K562 (cell line): ENCODE measurements around the gene HRC. TPM values are rescaled to one million over a fixed set of nuclear protein-coding genes. Genes with fewer than 3 reads are reported as not detected.

Source experiments
- BRF1 ChIP-seq: IDR thresholded peaks from 3 replicates; pipeline ENCODE4 v1.6.1; 2011; ENCODE audit warnings: borderline replicate concordance, mild to moderate bottlenecking; ENCODE audit not compliant: insufficient read length; ENCODE audit errors: extremely low read depth
- CUX1 ChIP-seq: fragments of 200-800 bp; sonication (Bioruptor generic); IDR thresholded peaks from 2 replicates; pipeline ENCODE4 v1.6.1; 2016; ENCODE audit warnings: missing genetic modification characterization, missing compliant biosample characterization
- L3MBTL2 ChIP-seq: fragments of 450-650 bp; IDR thresholded peaks from 2 replicates; pipeline ENCODE4 v1.6.1; 2016; ENCODE audit warnings: mild to moderate bottlenecking, moderate library complexity
- MBD1 ChIP-seq: fragments of 250-450 bp; sonication (Bioruptor Pico); IDR thresholded peaks from 2 replicates; pipeline ENCODE4 v1.8.0; 2022; ENCODE audit warnings: inconsistent platforms
- RAD51 ChIP-seq: fragments of 450-650 bp; IDR thresholded peaks from 2 replicates; pipeline ENCODE4 v1.7.1; 2016; ENCODE audit warnings: low read depth, mild to moderate bottlenecking, borderline replicate concordance
- ZFP30 ChIP-seq: fragments of 250-450 bp; sonication (Bioruptor Pico); IDR thresholded peaks from 2 replicates; pipeline ENCODE4 v1.8.0; 2022; ENCODE audit warnings: moderate library complexity, mild to moderate bottlenecking, inconsistent platforms, borderline replicate concordance
- ZFX ChIP-seq: sonication (generic); formaldehyde crosslinking; IDR thresholded peaks from 2 replicates; pipeline ENCODE4 v1.8.0; 2022; ENCODE audit warnings: mild to moderate bottlenecking, missing genetic modification reagents, moderate library complexity
- ZNF146 ChIP-seq: IDR thresholded peaks from one replicate; pipeline ENCODE4 v1.6.1; 2018; ENCODE audit warnings: missing compliant biosample characterization; ENCODE audit not compliant: unreplicated experiment
- ZNF3 ChIP-seq: fragments of 250-450 bp; sonication (Bioruptor Pico); IDR thresholded peaks from 2 replicates; pipeline ENCODE4 v1.5.0; 2021; ENCODE audit warnings: mild to moderate bottlenecking, moderate library complexity
- ZNF431 ChIP-seq: sonication (generic); formaldehyde crosslinking; IDR thresholded peaks from 2 replicates; pipeline ENCODE4 v1.8.0; 2022; ENCODE audit warnings: mild to moderate bottlenecking, missing genetic modification reagents
- ZNF707 ChIP-seq: fragments of 250-450 bp; sonication (Bioruptor Pico); conservative IDR thresholded peaks from 2 replicates; pipeline ENCODE4 v1.8.0; 2022; ENCODE audit warnings: inconsistent platforms, mild to moderate bottlenecking, moderate library complexity
- polyA plus RNA-seq, 8 experiments: library from polyadenylated mRNA; depleted of rRNA in 4 of 8; stranded (reverse) in 5 of 8; unstranded in 3 of 8; fragments of >200 nt; fragmentation: Nextera tagmentation in 2 of 8; fragmentation: Illumina TruSeq in 1 of 8; extraction: Ambion mirVana in 2 of 8; extraction: Trizol in 1 of 8; gene quantifications; 2 replicates each; pipeline versions ENCODE4 v1.2.1 to v1.2.3, GENCODE V29; 2011 to 2014; ENCODE audit warnings: inconsistent platforms in 1 of 8, missing spikeins in 1 of 8
- total RNA-seq, 7 experiments: library from RNA; depleted of rRNA in 6 of 7; stranded (reverse); fragments of >200 nt in 6 of 7; fragmentation: Illumina TruSeq in 2 of 7; extraction: Trizol in 2 of 7; gene quantifications; 2 replicates each; pipeline versions ENCODE4 v1.2.1 to v1.2.3, GENCODE V29; 2011 to 2021; ENCODE audit warnings: low replicate concordance in 1 of 7
- TF ChIP-seq, protein P1 (sequence below): fragments of 450-650 bp; IDR thresholded peaks from 2 replicates; pipeline ENCODE4 v1.6.1; 2017; ENCODE audit warnings: antibody characterized with exemption, mild to moderate bottlenecking
- TF ChIP-seq, protein P2 (sequence below): conservative IDR thresholded peaks from 2 replicates; pipeline ENCODE4 v1.6.1; 2011; ENCODE audit warnings: low read depth, mild to moderate bottlenecking, low read length; ENCODE audit not compliant: control insufficient read depth

HRC gene
- total and polyA plus RNA-seq, 9 of the 15 experiments (the other 6 are each of a cell fraction or from before 2014, with no cell fraction given) = 0.66 to 18.7 (median 13.1) TPM

DNA sequence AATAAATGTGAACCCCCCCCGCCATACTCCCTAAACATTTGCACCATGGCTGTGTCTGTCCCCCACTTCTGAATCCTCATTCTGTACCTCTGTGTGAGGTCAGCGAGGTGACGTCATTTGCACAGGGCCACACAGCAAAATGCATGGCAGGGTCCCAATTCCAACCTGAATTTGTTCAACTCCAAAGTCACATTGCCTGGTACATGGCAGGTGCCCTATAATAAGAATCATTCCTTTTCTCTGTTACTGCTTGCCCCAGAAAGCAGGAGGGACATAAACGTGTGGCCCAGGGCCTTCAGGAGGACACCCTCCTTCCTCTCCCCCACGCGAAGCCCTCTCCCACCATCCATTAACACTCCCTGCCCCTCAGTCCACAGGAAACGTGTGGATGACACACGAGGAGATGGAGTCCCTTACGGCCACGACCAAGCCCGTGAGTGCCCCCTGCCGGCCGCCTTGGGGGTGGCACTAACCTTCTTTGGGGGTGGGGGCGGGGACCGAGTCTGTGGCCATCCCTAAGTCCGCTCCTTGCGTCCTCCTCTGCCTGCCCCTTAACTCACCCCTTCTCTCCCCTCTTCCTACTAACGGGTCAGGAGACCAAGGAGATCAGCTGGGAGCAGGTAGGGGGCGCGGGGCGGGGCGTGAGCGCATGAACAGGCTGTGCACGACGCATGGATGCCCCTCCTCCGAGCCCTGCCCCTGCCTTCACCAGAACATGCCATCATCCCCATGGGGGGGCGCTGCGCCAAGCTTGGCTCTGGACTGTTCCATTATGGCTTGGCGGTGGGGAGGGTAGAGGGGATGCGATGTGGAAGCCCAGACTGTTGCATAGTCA is 9.4 kb downstream of the HRC start (continued):
- no peak for TF ChIP-seq BRF1
- TF ChIP-seq ZNF707 (CRISPR knock-in tag) = no peak
- no peak for TF ChIP-seq ZNF146
- TF ChIP-seq RAD51 = no peak
- TF ChIP-seq, protein P1, sequence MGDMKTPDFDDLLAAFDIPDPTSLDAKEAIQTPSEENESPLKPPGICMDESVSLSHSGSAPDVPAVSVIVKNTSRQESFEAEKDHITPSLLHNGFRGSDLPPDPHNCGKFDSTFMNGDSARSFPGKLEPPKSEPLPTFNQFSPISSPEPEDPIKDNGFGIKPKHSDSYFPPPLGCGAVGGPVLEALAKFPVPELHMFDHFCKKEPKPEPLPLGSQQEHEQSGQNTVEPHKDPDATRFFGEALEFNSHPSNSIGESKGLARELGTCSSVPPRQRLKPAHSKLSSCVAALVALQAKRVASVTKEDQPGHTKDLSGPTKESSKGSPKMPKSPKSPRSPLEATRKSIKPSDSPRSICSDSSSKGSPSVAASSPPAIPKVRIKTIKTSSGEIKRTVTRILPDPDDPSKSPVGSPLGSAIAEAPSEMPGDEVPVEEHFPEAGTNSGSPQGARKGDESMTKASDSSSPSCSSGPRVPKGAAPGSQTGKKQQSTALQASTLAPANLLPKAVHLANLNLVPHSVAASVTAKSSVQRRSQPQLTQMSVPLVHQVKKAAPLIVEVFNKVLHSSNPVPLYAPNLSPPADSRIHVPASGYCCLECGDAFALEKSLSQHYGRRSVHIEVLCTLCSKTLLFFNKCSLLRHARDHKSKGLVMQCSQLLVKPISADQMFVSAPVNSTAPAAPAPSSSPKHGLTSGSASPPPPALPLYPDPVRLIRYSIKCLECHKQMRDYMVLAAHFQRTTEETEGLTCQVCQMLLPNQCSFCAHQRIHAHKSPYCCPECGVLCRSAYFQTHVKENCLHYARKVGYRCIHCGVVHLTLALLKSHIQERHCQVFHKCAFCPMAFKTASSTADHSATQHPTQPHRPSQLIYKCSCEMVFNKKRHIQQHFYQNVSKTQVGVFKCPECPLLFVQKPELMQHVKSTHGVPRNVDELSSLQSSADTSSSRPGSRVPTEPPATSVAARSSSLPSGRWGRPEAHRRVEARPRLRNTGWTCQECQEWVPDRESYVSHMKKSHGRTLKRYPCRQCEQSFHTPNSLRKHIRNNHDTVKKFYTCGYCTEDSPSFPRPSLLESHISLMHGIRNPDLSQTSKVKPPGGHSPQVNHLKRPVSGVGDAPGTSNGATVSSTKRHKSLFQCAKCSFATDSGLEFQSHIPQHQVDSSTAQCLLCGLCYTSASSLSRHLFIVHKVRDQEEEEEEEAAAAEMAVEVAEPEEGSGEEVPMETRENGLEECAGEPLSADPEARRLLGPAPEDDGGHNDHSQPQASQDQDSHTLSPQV = peak; percentile 61; the same call in 1 of the 2 replicates
- no peak for TF ChIP-seq CUX1 (CRISPR knock-in tag)
- no peak for TF ChIP-seq MBD1 (CRISPR knock-in tag)
- TF ChIP-seq ZNF3 (CRISPR knock-in tag) = no peak
- TF ChIP-seq ZNF431 (CRISPR knock-in tag) = no peak
- TF ChIP-seq L3MBTL2 = peak; percentile 49; the same call in 1 of the 2 replicates
- no peak for TF ChIP-seq ZFP30 (CRISPR knock-in tag)
- TF ChIP-seq ZFX (CRISPR knock-in tag) = no peak
- TF ChIP-seq, protein P2, sequence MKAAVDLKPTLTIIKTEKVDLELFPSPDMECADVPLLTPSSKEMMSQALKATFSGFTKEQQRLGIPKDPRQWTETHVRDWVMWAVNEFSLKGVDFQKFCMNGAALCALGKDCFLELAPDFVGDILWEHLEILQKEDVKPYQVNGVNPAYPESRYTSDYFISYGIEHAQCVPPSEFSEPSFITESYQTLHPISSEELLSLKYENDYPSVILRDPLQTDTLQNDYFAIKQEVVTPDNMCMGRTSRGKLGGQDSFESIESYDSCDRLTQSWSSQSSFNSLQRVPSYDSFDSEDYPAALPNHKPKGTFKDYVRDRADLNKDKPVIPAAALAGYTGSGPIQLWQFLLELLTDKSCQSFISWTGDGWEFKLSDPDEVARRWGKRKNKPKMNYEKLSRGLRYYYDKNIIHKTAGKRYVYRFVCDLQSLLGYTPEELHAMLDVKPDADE = no peak
